ENCODE measurements around the gene DLG2. TPM values are rescaled to one million over a fixed set of nuclear protein-coding genes. Genes with fewer than 3 reads are reported as not detected.

DLG2 gene
- total RNA-seq, 1 donor, result 1.3 TPM

- no peak for TF ChIP-seq CTCF (IDR thresholded peaks at IDR 0.05; ENCODE audit: insufficient read depth, low read depth, low read length)
- H3K4me3 ChIP-seq (ENCODE audit: low read depth, low read length), result no peak overlapping the region
- no peak for DNase-seq (ENCODE audit: low read depth)
Observed at GRCh38 chr11:85088286-85088685, 538.9 kb downstream of the DLG2 start.

- TF ChIP-seq CTCF (IDR thresholded peaks at IDR 0.05; ENCODE audit: insufficient read depth, low read depth, low read length), result no peak
- no peak for DNase-seq (ENCODE audit: low read depth)
- H3K4me3 ChIP-seq (ENCODE audit: low read depth, low read length), result no peak overlapping the region
Observed at GRCh38 chr11:85086504-85087284, 540.5 kb downstream of the DLG2 start.

GRCh38 chr11:85076535-85077330 is 550.4 kb downstream of the DLG2 start:
- TF ChIP-seq CTCF (IDR thresholded peaks at IDR 0.05; ENCODE audit: insufficient read depth, low read depth, low read length), result no peak
- H3K4me3 ChIP-seq (ENCODE audit: low read depth, low read length), result no peak overlapping the region
- no peak for DNase-seq (ENCODE audit: low read depth)

- TF ChIP-seq CTCF (IDR thresholded peaks at IDR 0.05; ENCODE audit: insufficient read depth, low read depth, low read length), result no peak
- H3K4me3 ChIP-seq (ENCODE audit: low read depth, low read length), result no peak overlapping the region
- no peak for DNase-seq (ENCODE audit: low read depth)
Observed at GRCh38 chr11:85062659-85063058, 564.5 kb downstream of the DLG2 start.

GRCh38 chr11:85052636-85053035 is 574.5 kb downstream of the DLG2 start:
- no peak overlapping the region for H3K4me3 ChIP-seq (ENCODE audit: low read depth, low read length)
- no peak for TF ChIP-seq CTCF (IDR thresholded peaks at IDR 0.05; ENCODE audit: insufficient read depth, low read depth, low read length)
- DNase-seq (ENCODE audit: low read depth), result no peak

- DNase-seq (ENCODE audit: low read depth), result no peak
- no peak overlapping the region for H3K4me3 ChIP-seq (ENCODE audit: low read depth, low read length)
- no peak for TF ChIP-seq CTCF (IDR thresholded peaks at IDR 0.05; ENCODE audit: insufficient read depth, low read depth, low read length)
Observed at GRCh38 chr11:85048801-85049200, 578.3 kb downstream of the DLG2 start.
